Psoas muscle (tissue), 8 donors: Measurements from ENCODE around the gene TSSC4. TPM values are rescaled to one million over a fixed set of nuclear protein-coding genes. Genes with fewer than 3 reads are reported as not detected.

Source experiments
- ATAC-seq, 4 donors: fragments of 200-7000 bp; cut with Tn5 transposase; one replicate each; pipeline ENCODE4 v1.9.1; 2020; ENCODE audit warnings: moderate library complexity in 3 of 4, mild to moderate bottlenecking in 2 of 4
- DNase-seq, 2 donors: peaks; one replicate each; pipeline ENCODE4 v3.0.0-alpha.2; 2020
- H3K27ac ChIP-seq: fragments of 200-600 bp; one replicate; pipeline ENCODE4 v1.8.0; 2022
- H3K27me3 ChIP-seq, 3 donors: fragments of 200-600 bp in 1 of 3; one replicate each; pipeline versions ENCODE4 v1.6.1 to v1.8.0; 2013 to 2022; ENCODE audit warnings: low read length in 2 of 3, mild to moderate bottlenecking in 2 of 3, moderate library complexity in 1 of 3; ENCODE audit not compliant: insufficient read depth in 3 of 3
- H3K36me3 ChIP-seq, 2 donors: fragments of 200-600 bp in 1 of 2; one replicate each; pipeline versions ENCODE4 v1.6.1 to v1.8.0; 2013 to 2022; ENCODE audit warnings: low read depth in 1 of 2, mild to moderate bottlenecking in 1 of 2, moderate library complexity in 1 of 2; ENCODE audit not compliant: insufficient read depth in 1 of 2
- H3K4me1 ChIP-seq: fragments of 200-600 bp; one replicate; pipeline ENCODE4 v1.8.0; 2022
- H3K4me3 ChIP-seq: fragments of 200-600 bp; one replicate; pipeline ENCODE4 v1.8.0; 2022; ENCODE audit warnings: mild to moderate bottlenecking
- H3K9me3 ChIP-seq: fragments of 200-600 bp; one replicate; pipeline ENCODE4 v1.8.0; 2022
- WGBS, 3 donors: extraction: QIAGEN DNeasy Blood & Tissue Kit; methylation state at CpG; one replicate each; pipeline versions ENCODE4 v1.1.6 to v1.1.7; 2013; 5-methylcytosine and 5-hydroxymethylcytosine counted together
- intact Hi-C, 2 donors: fragments of 100-400 bp; cut with DNase I; formaldehyde crosslinking; loops; one replicate each; pipeline versions ENCODE4 v1.11.0 to v1.14.2; 2022
- polyA plus RNA-seq, 3 donors: library from polyadenylated mRNA; stranded (reverse); fragments of 200-250 nt; gene quantifications; one replicate each; pipeline ENCODE4 v1.2.3, GENCODE V29; 2013
- total RNA-seq, 4 donors: library from RNA; stranded (reverse); fragmentation: NEBNext Ultra II Directional in 2 of 4; extraction: Animal tissue kit (Norgen Biotek cat#: 25700) in 2 of 4; gene quantifications; one replicate each; pipeline versions ENCODE4 v1.2.1 to v1.2.4, GENCODE V29; 2021 to 2023
- TF ChIP-seq, protein P1 (sequence below): fragments of 200-600 bp; IDR thresholded peaks from one replicate; pipeline ENCODE4 v1.8.0; 2022; ENCODE audit warnings: antibody characterized with exemption
- donor health status: healthy with polysubstance abuse.
- donor health status: DM: no; HTN: no; CAD: no; lungs with moderate emphysema.
- donor health status: Bipolar disorder and iron deficiency.
- donor health status: healthy.
- donor health status: DM: yes; HTN: yes; CAD: no.
- donor health status: DM: no; HTN: no; CAD: no.
- donor health status: DM: no; HTN: no; CAD: no.
- donor health status: DM: yes; HTN: yes; CAD: no.

Gene TSSC4
- total and polyA plus RNA-seq, 7 donors, result 43.4 to 114 (median 65.5) TPM

- DNase-seq (peak in 1 of 2 donors; percentile 22), ATAC-seq (no peak)
- Histone ChIP-seq H3K36me3 (no peaks in the 10 kb centered on the region), H3K9me3 (no peaks in the 10 kb centered on the region), H3K27me3 (peaks cover 0 to 51% (median 16%) of the 10 kb centered on the region in 3 donors), H3K4me1 (no peaks in the 10 kb centered on the region), H3K4me3 (no peak overlapping the region), H3K27ac (no peak overlapping the region)
- WGBS, 3 donors, result 34 to 43% (median 37%) methylated on average over 18 to 20 of the region's 20 CpGs
- intact Hi-C loops, result no loop called here
- TF ChIP-seq, protein P1, sequence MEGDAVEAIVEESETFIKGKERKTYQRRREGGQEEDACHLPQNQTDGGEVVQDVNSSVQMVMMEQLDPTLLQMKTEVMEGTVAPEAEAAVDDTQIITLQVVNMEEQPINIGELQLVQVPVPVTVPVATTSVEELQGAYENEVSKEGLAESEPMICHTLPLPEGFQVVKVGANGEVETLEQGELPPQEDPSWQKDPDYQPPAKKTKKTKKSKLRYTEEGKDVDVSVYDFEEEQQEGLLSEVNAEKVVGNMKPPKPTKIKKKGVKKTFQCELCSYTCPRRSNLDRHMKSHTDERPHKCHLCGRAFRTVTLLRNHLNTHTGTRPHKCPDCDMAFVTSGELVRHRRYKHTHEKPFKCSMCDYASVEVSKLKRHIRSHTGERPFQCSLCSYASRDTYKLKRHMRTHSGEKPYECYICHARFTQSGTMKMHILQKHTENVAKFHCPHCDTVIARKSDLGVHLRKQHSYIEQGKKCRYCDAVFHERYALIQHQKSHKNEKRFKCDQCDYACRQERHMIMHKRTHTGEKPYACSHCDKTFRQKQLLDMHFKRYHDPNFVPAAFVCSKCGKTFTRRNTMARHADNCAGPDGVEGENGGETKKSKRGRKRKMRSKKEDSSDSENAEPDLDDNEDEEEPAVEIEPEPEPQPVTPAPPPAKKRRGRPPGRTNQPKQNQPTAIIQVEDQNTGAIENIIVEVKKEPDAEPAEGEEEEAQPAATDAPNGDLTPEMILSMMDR, result no peak
Observed at GRCh38 chr11:2452321-2453012, 51.9 kb downstream of the TSSC4 start.

GRCh38 chr11:2453436-2453835, 52.9 kb downstream of the TSSC4 start:
- ATAC-seq (no peak), DNase-seq (peak in 1 of 2 donors; percentile 5)
- intact Hi-C loops, result no loop called here
- Histone ChIP-seq H3K9me3 (no peaks in the 10 kb centered on the region), H3K27me3 (peaks cover 0 to 42% (median 16%) of the 10 kb centered on the region in 3 donors), H3K4me3 (no peak overlapping the region), H3K4me1 (no peaks in the 10 kb centered on the region), H3K36me3 (no peaks in the 10 kb centered on the region), H3K27ac (no peak overlapping the region)
- TF ChIP-seq, protein P1, result no peak
- WGBS, 3 donors, result 90 to 92% (median 91%) methylated on average over 5 of the region's 5 CpGs

Other genes with a start within 250 kb of the TSSC4 start
- not detected for gene INS, start 239.5 kb upstream of the TSSC4 start, total RNA-seq
- 1 to 10 TPM in 1 of 3 donors, under 1 TPM in 1, not detected in 1; 0.65 to 2.8 TPM for gene INS, start 239.5 kb upstream of the TSSC4 start, polyA plus RNA-seq
- gene TH, start 228.9 kb upstream of the TSSC4 start, total RNA-seq, result under 1 TPM in 1 of 4 donors, not detected in 3; 0.34 TPM
- under 1 TPM in 1 of 3 donors, not detected in 2; 0.16 TPM for gene TH, start 228.9 kb upstream of the TSSC4 start, polyA plus RNA-seq
- gene ASCL2, start 130.2 kb upstream of the TSSC4 start, total RNA-seq, result not detected
- gene ASCL2, start 130.2 kb upstream of the TSSC4 start, polyA plus RNA-seq, result under 1 TPM in 2 of 3 donors, not detected in 1; 0.03 to 0.08 TPM
- under 1 TPM in 3 of 4 donors, not detected in 1; 0.21 to 0.40 (median 0.22) TPM for gene C11orf21, start 98.8 kb upstream of the TSSC4 start, total RNA-seq
- gene C11orf21, start 98.8 kb upstream of the TSSC4 start, polyA plus RNA-seq, result under 1 TPM; 0.04 to 0.18 (median 0.12) TPM
- under 1 TPM in 3 of 4 donors, not detected in 1; 0.13 to 0.56 (median 0.54) TPM for gene TSPAN32, start 98.7 kb upstream of the TSSC4 start, total RNA-seq
- under 1 TPM; 0.04 to 0.29 (median 0.04) TPM for gene TSPAN32, start 98.7 kb upstream of the TSSC4 start, polyA plus RNA-seq
- gene CD81, start 23.4 kb upstream of the TSSC4 start, total RNA-seq, result 100 to 1,000 TPM in 3 of 4 donors, 10 to 100 TPM in 1; 88.7 to 136 (median 117) TPM
- gene CD81, start 23.4 kb upstream of the TSSC4 start, polyA plus RNA-seq, result 100 to 1,000 TPM in 1 of 3 donors, 10 to 100 TPM in 2; 75.9 to 155 (median 90.1) TPM
- gene TRPM5, start 43.8 kb downstream of the TSSC4 start, total RNA-seq, result not detected
- gene TRPM5, start 43.8 kb downstream of the TSSC4 start, polyA plus RNA-seq, result not detected
- 1 to 10 TPM; 1.1 to 3.1 (median 1.8) TPM for gene KCNQ1, start 44.3 kb downstream of the TSSC4 start, total RNA-seq
- under 1 TPM; 0.48 to 0.98 (median 0.52) TPM for gene KCNQ1, start 44.3 kb downstream of the TSSC4 start, polyA plus RNA-seq